Uterus (tissue), 2 donors: ENCODE measurements around the gene RET.

Source experiments
- CTCF ChIP-seq, 4 experiments: fragments of 200-600 bp in 2 of 4; fragments of 450-650 bp in 2 of 4; sonication (generic) in 2 of 4; IDR thresholded peaks; one replicate each; pipeline ENCODE4 v1.5.1; 2016 to 2019; ENCODE audit warnings: antibody characterized with exemption in 4 of 4, mild to moderate bottlenecking in 2 of 4, moderate library complexity in 1 of 4
- POLR2A ChIP-seq, 2 donors: fragments of 450-650 bp; IDR thresholded peaks; one replicate each; pipeline ENCODE4 v1.6.1; 2016; ENCODE audit warnings: antibody characterized with exemption in 2 of 2, mild to moderate bottlenecking in 1 of 2, moderate library complexity in 1 of 2

DNA sequence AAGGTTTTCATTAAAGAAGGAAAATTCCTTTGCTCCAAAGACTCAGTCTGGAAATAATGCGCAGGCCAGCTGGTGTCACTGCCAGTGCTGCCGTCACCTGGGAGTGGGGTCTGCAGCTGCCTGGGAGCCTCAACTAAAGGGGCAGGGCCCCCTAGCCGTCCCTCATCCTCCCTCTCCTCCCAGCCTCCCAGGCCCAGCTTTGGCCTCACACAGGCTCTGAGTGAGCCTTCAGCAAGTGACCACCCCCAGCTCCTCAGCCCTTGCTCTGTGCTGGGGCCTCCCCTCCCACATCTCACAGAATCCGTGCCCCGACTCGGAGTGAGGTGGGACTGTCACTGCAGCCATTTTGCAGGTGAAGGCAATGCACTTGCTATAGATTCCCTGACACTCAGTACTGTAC, 11.1 kb upstream of the RET start:
- TF ChIP-seq CTCF (IDR thresholded peaks at IDR 0.05) = no peak
- no peak for TF ChIP-seq POLR2A (IDR thresholded peaks at IDR 0.05)
